Measurements from ENCODE around the gene SEPTIN3. TPM values are rescaled to one million over a fixed set of nuclear protein-coding genes. Genes with fewer than 3 reads are reported as not detected.
A peak's percentile ranks its signal among the peaks of the same experiment; 100 is the strongest.
"Not testable (repeated sequence)": the region's sequence is repeated elsewhere in the genome, so short reads cannot be mapped to it uniquely, and the experiment has no call there.

The SEPTIN3 gene
- polyA plus RNA-seq, 12 donors: 0.60 to 4.3 (median 1.2) TPM; not detected in 1

DNA sequence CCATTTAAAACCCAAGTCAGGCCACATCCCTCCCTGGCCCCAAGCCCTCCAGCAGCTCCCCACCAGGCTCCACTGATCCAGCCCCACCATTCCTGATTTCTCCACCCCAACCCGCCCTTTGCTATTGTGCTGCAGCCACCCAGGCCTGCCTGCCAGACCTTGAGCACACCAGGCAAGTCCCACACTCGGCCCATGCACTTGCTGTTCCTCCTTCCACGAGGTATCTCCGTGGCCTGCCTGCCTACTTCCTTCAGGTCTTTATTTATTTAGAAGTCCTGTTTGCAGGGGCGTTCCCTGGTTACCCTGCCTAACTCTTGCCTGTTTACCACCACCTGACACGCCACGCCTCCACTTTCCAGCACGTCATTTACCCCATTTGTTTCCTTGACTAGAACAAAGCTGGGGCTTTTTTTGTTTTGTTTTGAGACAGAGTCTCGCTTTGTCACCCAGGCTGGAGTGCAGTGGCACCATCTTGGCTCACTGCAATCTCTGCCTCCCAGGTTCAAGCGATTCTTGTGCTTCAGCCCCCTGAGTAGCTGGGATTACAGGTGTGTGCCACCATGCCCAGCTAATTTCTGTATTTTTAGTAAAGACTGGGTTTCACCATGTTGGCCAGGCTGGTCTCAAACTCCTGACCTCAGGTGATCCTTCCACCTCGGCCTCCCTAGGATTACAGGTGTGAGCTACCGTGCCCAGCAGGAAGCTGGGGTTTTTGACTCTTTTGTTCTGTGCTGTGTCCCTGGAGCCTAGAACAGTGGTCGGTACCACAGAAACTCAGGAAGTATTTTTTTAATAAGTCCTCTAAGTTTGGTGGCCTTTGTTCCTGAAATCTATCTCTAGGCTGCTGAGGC, 29.0 kb upstream of the SEPTIN3 start:
- no peak for DNase-seq

DNA sequence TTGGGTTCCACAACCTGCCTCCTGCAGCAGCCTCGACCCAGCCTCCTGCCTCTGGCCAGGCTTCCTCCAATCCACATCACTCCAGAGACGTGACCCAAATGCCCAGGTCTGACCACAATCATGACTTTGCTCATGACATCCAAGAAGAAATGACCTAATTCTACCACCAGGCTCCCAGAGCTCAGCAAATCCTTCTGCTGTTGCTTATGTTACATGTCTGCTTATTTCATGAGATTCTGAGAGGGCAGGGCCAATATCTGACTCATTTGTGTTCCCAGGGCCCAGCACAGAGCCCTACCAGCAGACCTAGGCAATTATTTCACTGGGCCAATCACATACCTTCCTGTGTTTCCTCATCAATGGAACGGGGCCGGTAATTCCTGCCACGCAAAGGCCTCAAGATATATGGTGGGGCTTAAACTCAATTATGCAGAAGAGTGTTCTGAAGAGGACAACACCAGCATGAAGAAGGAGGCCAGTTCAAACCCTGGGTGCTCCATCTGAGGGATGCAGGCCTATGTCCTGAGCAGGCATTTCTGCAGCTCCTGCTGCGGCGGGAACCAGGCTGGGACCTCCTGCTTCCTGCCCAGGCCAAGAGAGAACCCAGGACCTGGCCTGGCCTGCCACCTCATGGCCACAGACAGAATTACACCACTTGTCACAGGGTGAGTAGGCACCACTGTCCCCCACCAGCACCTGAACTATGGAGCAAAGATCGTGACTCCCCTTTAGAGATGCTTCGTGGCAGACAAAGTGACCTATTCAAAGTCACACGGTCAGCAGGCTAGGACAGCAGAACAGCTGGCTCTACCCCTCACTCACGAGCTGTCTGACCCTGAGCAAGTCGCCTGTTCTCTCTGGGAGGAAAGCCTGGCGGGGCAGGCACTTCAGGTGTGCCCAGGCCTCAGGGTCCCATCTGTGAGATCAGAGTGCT, 28.1 kb upstream of the SEPTIN3 start:
- DNase-seq: peak; percentile 84

DNA sequence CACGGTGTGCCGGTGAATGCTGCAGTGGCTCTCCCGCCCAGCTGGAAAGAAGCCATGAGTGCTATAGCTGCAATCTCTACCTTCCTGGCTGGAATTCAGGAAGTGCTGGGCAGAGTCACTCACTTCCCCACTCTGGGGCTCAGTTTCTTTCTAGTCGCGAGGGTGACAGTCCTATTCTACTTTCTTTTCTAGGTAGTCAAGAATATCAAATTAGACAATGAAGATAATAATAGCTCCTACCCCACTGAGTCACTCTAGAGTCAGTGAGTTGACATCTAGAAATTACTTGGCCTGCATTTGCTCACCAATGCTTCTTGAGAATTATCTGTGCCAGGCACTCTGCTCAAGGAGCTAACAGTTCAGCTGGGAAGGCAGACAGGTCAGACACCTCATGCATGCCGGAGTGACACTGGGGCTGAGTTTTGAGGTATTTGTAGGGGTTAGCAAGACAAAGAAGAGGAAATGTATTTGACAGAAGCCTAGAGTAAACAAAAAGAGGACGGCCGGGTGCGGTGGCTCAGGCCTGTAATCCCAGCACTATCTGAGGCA, 25.5 kb upstream of the SEPTIN3 start:
- no peak for DNase-seq

DNA sequence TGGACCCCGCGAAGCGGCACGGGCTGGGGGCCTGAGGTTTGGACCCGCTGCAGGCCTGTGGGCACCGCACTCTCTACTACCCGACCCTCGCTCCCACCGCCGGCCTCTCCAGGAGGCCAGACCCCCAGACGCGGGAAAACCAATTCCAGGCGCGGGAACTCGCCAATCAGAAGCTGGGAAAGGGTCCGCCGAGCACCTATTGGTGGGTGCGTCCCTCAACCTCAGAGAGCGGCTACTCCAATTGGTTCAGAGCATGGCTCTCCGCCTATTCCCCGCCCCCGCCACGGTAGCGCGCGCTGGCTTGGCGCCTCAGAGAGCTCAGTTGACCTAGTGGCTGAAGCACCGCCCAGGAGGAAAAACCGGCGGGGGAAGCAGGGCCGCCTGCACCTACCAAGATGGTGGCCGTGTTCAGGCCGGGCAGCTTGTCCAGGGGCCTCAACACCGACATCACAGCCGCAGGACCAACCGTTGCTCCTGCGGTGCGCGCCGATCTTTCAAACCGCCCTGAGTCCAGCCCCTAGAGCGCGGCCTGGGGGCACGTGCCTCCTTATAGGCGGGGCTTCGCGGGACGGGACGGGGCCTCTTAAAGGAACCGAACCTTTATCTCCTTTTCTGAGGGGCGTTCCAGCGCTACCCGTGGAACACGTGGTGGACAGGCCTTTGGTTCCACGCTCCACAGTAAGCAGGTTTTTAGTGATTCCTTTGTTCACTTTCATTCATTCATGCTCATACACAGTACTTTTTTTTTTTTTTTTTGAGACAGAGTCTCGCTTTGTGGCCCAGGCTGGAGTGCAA, 22.4 kb upstream of the SEPTIN3 start, which contains the start of gene CENPM:
TSS of gene CENPM (minus strand) at position 524 of the 795 bp plus-strand sequence. CDS start at position 448, 76 bp downstream.
- peak; percentile 95 for DNase-seq

DNA sequence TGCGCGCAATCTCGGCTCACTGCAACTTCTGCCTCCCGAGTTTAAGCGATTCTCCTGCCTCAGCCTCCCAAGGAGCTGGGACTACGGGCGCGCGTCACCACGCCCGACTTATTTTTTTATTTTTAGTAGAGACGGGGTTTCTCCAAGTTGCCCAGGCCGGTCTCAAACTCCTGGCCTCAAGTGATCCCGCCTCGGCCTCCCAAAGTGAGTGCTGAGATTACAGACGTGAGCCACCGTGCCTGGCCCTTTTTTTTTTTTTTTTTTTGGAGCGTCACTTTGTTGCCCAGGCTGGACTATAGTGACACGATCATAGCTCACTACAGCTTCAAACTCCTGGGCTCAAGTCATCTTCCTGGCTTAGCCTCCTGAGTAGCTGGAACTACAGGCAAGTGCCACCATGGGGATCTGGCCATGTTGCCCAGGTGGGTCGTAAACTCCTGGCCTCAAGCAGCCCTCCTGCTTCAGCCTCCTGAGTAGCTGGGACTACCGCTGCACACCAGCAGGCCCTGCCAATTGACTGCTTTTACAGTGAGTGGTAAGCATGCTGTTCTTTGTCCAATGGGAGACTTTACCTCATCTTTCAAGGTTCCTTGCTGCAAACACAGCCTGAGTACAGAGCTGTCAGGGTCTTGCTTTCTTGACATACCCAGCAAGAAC, 21.7 kb upstream of the SEPTIN3 start:
- DNase-seq: no peak

DNA sequence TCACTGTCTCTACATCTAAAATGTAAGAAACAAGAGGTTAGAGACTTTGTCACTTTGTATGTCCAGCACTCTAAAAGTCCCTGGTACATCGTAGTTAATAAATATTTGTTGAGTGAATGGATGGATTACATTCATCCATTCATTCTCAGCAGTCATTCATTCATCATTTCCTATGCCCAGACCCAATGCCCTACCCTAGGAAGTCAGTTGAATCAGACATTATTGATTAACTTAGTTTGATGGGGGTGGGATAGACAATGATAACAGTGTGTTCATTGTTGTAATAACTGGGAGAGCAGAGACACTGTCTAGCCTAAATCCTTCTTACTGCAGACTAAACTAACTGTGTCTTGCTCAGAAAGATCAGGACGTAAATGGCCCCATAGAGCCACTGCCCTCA, 21.1 kb upstream of the SEPTIN3 start:
- no peak for DNase-seq

DNA sequence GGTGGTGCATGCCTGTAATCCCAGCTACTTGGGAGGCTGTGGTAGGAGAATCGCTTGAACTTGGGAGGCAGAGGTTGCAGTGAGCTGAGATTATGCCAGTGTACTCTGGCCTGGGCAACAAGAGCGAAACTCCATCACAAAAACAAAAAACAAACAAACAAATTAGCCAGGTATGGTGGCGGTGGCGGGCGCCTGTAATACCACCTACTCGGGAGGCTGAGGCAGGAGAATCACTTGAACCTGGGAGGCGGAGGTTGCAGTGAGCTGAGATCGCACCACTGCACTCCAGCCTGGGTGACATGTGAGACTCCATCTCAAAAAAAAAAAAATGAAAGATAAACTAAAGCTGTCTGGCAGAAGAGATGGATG, 20.3 kb upstream of the SEPTIN3 start:
- not testable (repeated sequence) for DNase-seq

DNA sequence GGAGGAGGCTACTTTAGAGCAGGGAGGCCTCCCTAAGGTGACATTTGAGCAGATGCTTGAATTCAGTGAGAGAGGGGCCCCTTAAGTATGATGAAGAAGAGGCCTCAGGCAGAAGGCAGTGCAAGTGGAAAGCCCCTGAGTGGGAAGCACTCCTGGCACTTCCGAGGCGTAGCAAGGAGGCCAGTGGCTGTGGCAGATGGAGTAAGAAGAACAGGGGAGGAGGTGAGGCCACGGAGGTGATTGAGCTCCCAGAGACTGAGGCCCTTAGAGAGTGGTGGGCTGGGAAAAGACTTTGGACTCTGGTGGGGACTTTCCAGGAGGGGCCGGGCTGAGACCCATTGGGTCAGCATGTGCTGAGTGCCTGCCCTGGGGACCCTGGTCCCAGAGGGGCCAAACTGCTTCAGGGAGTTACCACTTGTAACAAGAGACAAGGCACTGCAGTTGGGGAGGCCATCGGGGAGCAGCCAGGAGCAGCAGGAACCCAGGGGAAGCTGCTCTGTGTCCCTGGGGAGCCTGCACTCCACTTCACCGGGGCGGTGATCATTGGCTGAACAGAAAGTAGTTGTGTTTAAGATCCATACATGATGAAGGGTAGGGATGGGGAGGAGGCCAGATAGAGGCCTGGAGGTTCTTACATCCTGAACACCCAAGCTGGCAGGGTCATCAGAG, 19.8 kb upstream of the SEPTIN3 start:
- no peak for DNase-seq

DNA sequence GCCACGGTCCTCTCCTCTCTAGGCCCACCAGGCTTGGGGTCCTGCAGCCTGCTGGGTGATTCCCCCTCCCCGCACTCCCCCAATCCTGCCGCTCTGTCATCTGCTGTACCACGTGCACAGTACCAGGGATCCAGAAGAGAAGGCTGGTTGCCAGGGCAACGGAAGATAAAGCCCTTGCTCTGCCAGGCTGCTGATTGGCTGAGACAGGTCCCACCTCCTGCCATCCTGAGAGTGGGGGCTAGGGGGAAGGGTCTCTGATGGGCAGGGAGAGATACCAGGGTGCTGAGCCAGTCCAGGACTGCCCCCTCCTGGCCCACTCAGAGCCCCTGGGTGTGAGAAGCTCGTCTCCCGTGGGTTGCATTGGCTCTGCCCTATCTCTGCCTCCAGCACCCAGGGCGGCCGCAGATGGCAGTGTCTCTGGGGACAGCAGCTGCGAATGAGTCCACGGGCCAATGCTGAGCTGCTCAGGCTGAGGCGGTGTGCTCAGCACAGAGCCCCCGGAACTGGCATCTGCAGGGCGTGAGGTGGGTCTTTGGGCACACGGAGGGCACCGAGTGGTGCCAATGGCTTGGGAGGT, 17.3 kb upstream of the SEPTIN3 start, which contains the start of gene SMIM45:
TSS of gene SMIM45 (plus strand) at position 253 of the 577 bp plus-strand sequence.
- no peak for DNase-seq

DNA sequence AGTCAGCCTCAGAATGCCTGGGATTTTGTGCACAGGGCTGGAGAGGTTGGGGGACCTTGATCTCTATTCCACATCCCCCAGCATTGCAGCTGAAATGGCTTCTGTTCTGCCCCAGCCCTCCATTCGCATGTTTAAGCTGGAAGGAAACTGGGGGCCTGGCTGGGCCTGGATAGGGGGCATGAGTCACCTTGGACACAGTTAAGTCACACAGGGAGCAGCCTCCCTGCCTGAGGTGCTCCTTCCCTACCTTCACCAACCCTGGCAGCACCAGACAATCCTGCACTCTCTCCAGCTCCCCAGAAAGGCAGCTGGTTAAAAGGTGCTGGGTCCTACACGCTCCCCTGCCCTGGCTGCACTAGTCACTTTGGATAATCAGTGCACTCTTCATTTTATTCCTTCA, 16.5 kb upstream of the SEPTIN3 start:
- DNase-seq: no peak

DNA sequence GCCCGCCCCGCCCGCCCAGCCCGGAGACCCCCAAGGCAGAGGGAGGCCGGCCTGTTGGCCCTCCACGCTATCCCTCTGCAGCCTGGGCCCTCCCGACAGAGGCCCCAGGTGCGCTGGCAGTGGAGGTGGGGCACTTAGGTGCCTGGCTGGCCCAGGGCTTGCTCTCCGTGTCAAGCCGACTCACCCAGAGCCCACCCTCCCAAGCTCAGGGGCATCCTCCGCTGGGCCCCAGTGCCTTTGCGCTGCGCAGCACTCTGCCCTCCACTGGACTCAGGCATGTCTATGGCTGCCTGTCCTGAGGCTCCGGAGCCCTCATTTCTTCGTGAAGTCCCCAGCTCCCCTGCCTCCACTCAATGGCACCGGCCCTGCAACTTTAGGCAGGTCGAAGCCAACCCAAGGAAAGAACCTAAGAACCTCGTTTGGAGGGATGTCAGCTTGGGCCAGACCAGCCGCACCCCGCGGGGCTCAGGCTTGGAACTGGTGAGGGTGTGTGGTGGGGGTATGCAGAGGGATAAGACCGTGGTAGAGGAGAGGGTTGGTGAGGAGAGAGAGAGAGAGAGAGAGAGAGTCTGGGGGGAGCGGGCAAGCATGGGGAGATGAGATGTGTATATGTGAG, 11.2 kb upstream of the SEPTIN3 start:
- no peak for DNase-seq

DNA sequence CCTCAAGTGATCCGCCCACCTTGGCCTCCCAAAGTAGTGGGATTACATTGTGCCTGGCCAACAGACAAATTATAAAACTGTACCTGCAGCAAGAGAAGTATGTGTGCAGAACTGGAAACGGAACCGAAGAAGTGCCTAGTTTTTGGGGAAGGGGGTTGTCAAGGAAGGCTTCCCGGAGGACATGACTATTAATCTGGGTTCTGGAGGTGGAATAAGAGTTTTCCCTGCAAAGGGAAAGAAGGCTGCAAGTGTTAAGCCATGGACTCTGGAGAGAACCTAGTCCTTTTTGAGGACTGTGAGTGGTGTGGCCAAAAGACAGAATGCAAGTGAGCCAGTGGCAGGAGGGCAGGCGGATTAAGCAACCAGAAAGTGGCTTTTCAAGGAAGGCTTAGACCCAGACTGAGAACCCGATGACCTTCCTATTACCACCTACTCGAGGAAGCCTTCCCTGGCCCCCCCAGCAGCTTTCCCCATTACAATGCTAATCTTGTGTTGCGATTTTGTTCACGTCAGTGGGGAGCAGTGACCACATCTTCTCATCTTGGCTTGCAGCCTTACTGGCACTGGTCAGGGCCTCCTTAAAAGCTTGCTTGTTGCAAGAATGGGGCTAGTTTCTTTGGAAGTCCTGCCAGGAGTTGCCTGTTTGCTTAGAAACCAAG, 5.7 kb upstream of the SEPTIN3 start:
- no peak for DNase-seq

DNA sequence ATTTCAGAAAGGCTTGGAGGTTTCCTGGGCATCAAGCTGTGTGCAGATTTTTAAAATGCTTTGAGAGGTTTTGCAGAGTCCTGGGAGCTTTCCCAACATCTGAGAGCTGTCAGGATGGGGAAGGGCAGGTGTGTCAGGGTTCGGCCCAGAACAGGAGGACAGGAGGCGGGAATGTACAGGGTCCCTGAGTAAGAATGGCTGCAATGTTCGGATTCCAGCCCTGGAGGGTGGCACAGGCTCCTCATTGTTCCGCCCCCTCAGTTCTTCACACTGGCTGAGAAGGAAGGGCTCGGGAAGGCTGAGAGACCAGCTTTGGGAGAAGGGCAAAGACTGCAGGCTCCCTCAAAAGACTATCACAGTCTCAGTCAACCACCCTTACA, 5.1 kb upstream of the SEPTIN3 start:
- DNase-seq: no peak

DNA sequence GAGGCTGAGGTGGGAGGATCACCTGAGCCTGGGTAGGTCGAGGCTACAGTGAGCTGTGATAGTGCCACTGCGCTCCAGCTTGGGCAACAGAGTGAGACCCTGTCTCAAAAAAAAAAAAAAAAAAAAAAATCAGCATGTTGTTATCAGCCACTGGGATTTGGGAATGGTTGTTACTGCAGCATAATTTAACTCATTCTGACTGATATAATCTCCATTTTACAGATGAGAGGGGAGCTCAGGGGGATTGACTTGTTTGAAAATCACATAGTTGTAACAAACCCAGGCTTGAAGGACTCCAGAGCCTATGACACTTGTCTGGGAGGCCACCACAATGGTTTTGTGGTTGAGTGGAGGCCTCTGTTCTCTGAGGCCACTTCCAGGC, 3.0 kb upstream of the SEPTIN3 start:
- DNase-seq: no peak

DNA sequence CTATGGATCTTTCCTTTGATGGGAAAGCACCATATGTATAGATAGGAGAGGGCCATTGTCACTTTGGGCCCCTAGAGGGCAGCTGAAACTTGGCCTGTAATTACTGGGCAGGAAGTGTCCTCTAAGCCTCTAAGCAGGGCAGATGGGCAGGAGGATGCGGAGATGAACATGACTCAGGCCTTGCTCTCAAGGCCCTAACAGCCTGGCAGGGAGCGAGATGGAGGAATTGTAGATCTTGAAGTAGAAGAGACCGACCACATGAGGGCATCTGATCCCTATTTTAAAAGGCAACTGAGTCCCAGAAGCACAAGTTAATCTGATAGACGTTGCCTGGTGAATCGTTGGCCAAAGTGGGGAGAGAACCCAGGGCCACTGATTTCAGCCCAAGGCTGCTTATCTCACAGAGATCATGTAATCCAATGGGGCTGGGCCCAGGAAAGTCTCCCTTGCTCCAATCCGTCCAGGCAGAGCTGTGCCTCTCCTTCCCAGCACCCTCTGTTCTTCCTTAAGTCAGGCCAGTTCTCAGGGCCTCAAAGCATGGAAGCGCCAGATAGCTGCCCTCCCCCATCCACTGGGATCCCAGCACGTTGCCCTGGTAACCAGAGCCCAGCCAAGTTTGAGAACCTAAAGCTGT, 2.5 kb upstream of the SEPTIN3 start:
- peak; percentile 41 for DNase-seq

DNA sequence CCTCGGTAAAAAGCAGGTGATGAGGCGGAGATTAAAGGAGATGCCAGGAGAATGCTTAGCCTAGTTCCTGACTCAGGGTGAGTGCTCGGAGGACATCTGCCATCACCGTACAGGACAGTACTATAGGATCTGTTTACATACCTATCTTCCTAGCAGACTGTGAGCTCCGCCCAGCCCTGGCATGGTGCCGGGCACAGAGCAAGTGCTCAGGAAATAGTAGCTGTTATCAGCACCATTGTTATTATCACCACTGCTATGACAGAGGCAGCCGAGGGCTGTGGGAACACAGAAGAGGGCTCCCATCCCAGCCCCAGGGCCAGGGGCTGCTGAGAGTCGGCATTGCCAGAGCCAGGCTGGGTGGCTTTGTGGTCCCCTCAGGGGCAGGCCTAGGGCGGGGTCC, 642 bp upstream of the SEPTIN3 start:
- no peak for DNase-seq

DNA sequence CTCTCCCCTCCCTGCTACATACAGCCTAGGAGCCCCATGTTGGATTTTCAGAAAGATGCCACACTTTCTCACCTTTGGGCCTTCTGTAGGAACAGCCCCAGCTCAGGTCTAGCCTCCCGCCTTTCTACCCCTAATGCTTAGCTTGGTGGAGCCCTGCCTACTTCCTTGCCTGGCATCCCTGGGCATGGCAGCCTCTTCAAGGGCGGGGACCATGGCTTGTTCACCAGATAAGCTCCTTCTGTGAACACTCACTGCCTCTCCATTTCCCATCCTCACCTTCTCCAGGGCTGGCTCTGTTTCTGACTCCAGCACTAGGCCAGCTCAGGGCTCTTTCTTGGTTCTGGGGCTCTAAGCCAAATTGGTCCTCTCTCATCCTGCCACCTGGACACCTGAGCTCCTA, 1.4 kb downstream of the SEPTIN3 start:
- no peak for DNase-seq

DNA sequence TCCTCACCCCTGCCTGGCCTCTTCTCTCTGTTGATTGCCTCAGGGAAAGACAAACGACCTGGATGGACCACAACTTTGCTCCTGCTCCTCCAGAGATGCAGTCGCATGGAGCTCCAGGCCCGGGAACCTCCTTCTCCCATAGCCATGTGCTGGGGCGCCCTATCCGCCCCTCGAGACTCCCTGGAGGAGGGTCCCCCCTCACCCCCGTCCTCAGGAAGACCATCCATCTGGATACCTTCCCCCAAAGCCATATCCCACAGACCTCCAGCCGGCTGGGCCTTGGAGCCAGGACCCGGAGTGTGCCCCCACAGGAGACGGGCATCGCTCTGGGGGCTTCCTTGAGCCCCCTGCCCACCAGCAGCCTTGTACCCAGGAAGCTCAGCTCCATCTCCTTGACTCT, 2.2 kb downstream of the SEPTIN3 start:
- no peak for DNase-seq
